ENCODE results near the gene TMCC1.
"Not testable (repeated sequence)": the region's sequence is repeated elsewhere in the genome, so short reads cannot be mapped to it uniquely, and the experiment has no call there.

Gene TMCC1

DNA sequence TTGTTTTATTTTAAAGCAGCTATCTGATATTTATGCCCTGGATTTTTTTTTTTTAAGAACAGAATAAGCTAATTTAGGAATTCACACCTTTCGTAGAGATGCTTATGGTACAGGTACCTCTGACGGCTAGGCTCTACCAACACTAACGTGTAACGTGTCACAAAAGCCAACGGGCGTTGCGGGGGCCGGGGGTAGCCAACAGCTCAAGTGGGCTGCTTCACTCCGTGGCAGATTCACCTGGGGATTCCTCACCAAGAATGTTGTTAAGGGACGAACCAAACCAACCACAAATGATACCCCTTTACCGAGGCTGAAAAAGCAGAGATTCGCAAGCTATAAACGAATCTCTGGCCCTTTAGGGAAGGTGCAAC, 1.0 kb downstream of the TMCC1 start:
- peak overlapping the region; percentile 98 for H3K4me3 ChIP-seq (ENCODE audit: low read length)
- H3K36me3 ChIP-seq (ENCODE audit: control insufficient read depth, insufficient read depth, low read length, severe bottlenecking): no peaks in the 10 kb centered on the region
- H3K9me3 ChIP-seq (ENCODE audit: control insufficient read depth, low read length): no peaks in the 10 kb centered on the region
- DNase-seq (ENCODE audit: low read depth): no peak
- peaks cover 46% of the 10 kb centered on the region for H3K4me1 ChIP-seq (ENCODE audit: control insufficient read depth, insufficient read depth, low read length)
- no peaks in the 10 kb centered on the region for H3K27me3 ChIP-seq (replicated peaks; ENCODE audit: control insufficient read depth, insufficient read depth, low read length)
- peak overlapping the region; percentile 99 for H3K9ac ChIP-seq (ENCODE audit: low read length)

DNA sequence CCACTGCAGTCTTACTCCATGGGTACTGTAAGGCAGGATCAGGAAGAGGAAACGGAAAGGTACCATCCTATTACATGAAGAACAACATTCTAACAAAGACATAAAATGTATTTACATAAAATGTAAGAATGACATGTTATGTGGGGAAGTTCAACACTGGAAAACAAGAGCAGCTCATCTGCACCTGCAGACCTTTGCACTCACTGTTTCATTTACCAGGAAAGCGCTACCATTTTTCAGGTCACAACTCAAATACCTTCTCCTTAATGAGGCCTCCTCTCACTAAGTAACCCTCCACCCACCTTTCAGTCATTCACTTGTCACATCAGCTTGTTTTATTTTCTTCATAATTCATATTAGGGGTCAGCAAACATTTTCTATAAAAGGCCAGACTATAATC, 2.6 kb downstream of the TMCC1 start:
- Histone ChIP-seq H3K4me3 (ENCODE audit: low read length) (peak overlapping the region; percentile 98), H3K4me1 (ENCODE audit: control insufficient read depth, insufficient read depth, low read length) (peaks cover 46% of the 10 kb centered on the region), H3K27me3 (replicated peaks; ENCODE audit: control insufficient read depth, insufficient read depth, low read length) (no peaks in the 10 kb centered on the region), H3K9ac (ENCODE audit: low read length) (no peak overlapping the region), H3K36me3 (ENCODE audit: control insufficient read depth, insufficient read depth, low read length, severe bottlenecking) (no peaks in the 10 kb centered on the region), H3K9me3 (ENCODE audit: control insufficient read depth, low read length) (no peaks in the 10 kb centered on the region)
- no peak for DNase-seq (ENCODE audit: low read depth)

DNA sequence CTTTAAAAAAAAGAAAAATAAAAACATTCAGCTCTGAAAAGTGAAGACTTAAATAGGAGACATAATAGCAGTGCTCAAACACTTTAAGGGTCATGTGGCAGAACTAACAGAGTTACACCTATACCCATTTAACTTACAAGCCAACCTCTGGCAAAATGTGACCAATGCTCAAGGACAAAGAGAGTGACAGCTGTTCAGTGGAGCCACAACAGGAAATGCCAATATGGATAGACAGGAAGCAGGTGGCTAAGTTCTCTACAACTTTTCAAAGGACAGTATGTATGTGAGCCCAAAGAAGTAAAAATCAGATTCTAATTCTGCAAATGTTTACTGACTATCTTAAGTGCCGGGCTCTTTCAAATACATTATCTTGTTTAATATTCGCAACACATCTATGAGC, 3.4 kb downstream of the TMCC1 start:
- Histone ChIP-seq H3K9ac (ENCODE audit: low read length) (no peak overlapping the region), H3K4me3 (ENCODE audit: low read length) (no peak overlapping the region), H3K27me3 (replicated peaks; ENCODE audit: control insufficient read depth, insufficient read depth, low read length) (no peaks in the 10 kb centered on the region), H3K9me3 (ENCODE audit: control insufficient read depth, low read length) (no peaks in the 10 kb centered on the region), H3K4me1 (ENCODE audit: control insufficient read depth, insufficient read depth, low read length) (peaks cover 46% of the 10 kb centered on the region), H3K36me3 (ENCODE audit: control insufficient read depth, insufficient read depth, low read length, severe bottlenecking) (no peaks in the 10 kb centered on the region)
- no peak for DNase-seq (ENCODE audit: low read depth)

DNA sequence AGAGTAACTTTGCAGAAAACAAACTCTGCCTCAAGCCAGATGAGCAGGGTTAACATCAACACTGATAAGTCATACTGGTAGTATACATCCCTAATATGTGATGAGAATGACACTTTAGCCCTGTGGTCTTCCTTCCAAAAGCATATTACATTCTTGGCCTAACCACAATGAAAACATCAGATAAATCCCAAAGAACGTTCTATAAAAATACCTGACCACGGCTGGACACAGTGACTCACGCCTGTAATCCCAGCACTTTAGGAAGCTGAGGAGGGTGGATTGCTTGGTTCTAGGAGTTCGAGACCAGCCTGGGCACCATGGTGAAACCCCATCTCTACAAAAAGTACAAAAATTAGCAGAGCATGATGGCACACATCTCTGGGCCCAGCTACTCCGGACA, 4.7 kb downstream of the TMCC1 start:
- H3K27me3 ChIP-seq (replicated peaks; ENCODE audit: control insufficient read depth, insufficient read depth, low read length): no peaks in the 10 kb centered on the region
- no peaks in the 10 kb centered on the region for H3K36me3 ChIP-seq (ENCODE audit: control insufficient read depth, insufficient read depth, low read length, severe bottlenecking)
- H3K4me3 ChIP-seq (ENCODE audit: low read length): no peak overlapping the region
- DNase-seq (ENCODE audit: low read depth): peak; percentile 77
- H3K9ac ChIP-seq (ENCODE audit: low read length): no peak overlapping the region
- H3K9me3 ChIP-seq (ENCODE audit: control insufficient read depth, low read length): no peaks in the 10 kb centered on the region
- H3K4me1 ChIP-seq (ENCODE audit: control insufficient read depth, insufficient read depth, low read length): peaks cover 38% of the 10 kb centered on the region

DNA sequence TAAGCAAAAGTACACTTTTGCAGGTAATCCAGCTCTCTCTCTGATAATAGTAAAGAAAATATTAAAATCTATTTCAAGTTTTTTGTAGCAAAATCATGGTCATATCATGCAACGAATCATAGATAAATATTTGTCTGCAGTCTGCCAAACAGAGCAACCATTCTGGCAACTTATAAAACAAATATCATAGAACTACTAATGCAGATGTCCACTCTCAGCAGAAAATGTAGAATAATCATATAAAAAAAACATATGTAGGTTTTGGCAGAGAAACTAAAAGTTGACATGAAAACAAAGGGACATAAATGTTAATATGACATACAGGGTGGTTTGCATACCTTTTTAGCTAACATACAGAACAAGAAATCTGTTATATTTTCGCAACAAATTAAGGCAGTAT, 12.2 kb downstream of the TMCC1 start:
- no peak overlapping the region for H3K4me3 ChIP-seq (ENCODE audit: low read length)
- H3K4me1 ChIP-seq (ENCODE audit: control insufficient read depth, insufficient read depth, low read length): peaks cover 13% of the 10 kb centered on the region
- H3K9me3 ChIP-seq (ENCODE audit: control insufficient read depth, low read length): no peaks in the 10 kb centered on the region
- H3K27me3 ChIP-seq (replicated peaks; ENCODE audit: control insufficient read depth, insufficient read depth, low read length): no peaks in the 10 kb centered on the region
- peaks cover 29% of the 10 kb centered on the region for H3K36me3 ChIP-seq (ENCODE audit: control insufficient read depth, insufficient read depth, low read length, severe bottlenecking)
- H3K9ac ChIP-seq (ENCODE audit: low read length): no peak overlapping the region
- DNase-seq (ENCODE audit: low read depth): no peak

DNA sequence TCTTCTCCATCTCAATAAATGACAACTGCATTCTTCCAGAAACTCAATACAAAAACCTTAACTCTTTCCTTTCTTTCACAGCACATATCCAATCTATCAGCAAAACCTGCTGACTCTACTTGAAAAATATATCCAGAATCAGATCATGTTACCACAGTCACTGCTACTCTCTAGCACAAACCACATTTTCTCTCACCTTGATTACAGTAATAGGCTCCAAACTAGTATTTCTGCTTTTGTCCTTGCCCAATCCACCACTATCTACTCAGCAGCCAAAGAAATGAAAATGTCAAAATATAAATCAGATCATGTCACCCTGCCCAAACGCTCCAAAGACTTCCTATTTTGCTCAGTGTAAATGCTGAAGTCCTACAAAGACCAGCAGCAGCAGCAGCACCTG, 15.2 kb downstream of the TMCC1 start:
- H3K9ac ChIP-seq (ENCODE audit: low read length): no peak overlapping the region
- peaks cover 42% of the 10 kb centered on the region for H3K36me3 ChIP-seq (ENCODE audit: control insufficient read depth, insufficient read depth, low read length, severe bottlenecking)
- H3K9me3 ChIP-seq (ENCODE audit: control insufficient read depth, low read length): no peaks in the 10 kb centered on the region
- no peak for DNase-seq (ENCODE audit: low read depth)
- no peak overlapping the region for H3K4me3 ChIP-seq (ENCODE audit: low read length)
- peaks cover 13% of the 10 kb centered on the region for H3K4me1 ChIP-seq (ENCODE audit: control insufficient read depth, insufficient read depth, low read length)
- no peaks in the 10 kb centered on the region for H3K27me3 ChIP-seq (replicated peaks; ENCODE audit: control insufficient read depth, insufficient read depth, low read length)

DNA sequence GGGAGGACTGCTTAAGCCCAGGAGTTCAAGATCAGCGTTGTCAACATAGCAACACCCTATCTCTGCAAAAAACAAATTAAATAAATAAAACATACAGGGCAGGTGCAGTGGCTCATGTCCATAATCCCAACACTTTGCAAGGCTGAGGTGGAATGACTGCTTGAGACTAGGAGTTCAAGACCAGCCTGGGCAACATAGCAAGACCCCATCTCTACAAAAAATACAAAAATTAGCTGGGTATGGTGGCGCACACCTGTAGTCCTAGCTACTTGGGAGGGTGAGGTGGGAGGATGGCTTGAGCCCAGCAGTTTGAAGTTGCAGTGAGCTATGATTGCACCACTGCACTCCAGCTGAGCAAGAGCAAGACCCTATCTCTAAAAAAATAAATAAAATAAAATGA, 19.0 kb downstream of the TMCC1 start:
- H3K4me3 ChIP-seq (ENCODE audit: low read length); H3K9me3 ChIP-seq (ENCODE audit: control insufficient read depth, low read length); DNase-seq (ENCODE audit: low read depth); H3K9ac ChIP-seq (ENCODE audit: low read length); H3K27me3 ChIP-seq (replicated peaks; ENCODE audit: control insufficient read depth, insufficient read depth, low read length): not testable (repeated sequence)
- peaks cover 13% of the 10 kb centered on the region for H3K4me1 ChIP-seq (ENCODE audit: control insufficient read depth, insufficient read depth, low read length)
- peaks cover 31% of the 10 kb centered on the region for H3K36me3 ChIP-seq (ENCODE audit: control insufficient read depth, insufficient read depth, low read length, severe bottlenecking)

DNA sequence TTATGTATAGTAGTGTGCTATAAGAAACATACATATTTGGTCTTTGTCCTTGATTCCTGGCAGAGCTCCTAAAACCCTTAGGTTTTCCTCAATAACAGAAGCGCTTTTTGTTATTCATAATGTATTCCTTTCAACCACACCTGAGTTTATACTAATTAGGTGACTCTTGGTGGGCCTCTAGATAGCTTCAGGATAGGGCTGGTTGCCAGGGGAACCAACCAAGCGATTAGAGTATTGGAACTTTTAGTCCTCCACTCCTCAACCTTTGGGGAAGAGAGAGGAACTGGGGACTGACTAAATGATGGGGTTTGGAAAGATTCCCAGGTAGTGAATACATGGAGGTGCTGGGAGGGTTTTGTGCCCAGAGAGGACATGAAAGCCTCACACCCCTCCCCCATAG, 24.6 kb downstream of the TMCC1 start:
- Histone ChIP-seq H3K9me3 (ENCODE audit: control insufficient read depth, low read length) (no peaks in the 10 kb centered on the region), H3K9ac (ENCODE audit: low read length) (no peak overlapping the region), H3K4me1 (ENCODE audit: control insufficient read depth, insufficient read depth, low read length) (peaks cover 16% of the 10 kb centered on the region), H3K36me3 (ENCODE audit: control insufficient read depth, insufficient read depth, low read length, severe bottlenecking) (peaks cover 11% of the 10 kb centered on the region), H3K27me3 (replicated peaks; ENCODE audit: control insufficient read depth, insufficient read depth, low read length) (no peaks in the 10 kb centered on the region), H3K4me3 (ENCODE audit: low read length) (no peak overlapping the region)
- no peak for DNase-seq (ENCODE audit: low read depth)

DNA sequence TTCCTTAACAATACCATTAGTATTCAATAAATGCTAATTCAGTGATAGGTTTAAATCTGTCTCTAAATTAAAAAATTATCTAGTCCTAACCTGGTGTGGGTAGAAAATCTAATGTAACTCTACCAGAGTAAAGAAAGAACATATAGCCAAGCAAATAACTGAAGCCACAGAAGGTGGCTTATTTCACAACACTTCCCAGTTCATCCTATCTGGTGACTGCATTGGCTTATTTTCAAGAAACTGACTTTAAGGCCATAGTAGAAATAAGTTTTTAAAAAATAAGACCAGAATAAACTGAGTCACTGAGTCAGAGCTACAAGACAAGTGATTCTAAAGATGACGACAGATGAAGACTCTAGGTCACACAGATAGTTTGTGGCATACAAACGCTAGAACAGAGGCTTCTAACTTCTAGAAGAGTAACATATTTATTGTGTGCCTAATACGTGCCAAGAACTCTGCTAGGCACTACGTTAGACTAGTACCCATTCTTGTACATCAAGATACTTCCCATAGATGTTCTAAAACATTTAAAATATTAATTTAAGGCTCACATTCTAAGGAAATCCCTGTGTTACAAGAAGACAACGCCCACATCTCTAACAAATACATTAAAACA, 25.9 kb downstream of the TMCC1 start:
- H3K4me3 ChIP-seq (ENCODE audit: low read length): no peak overlapping the region
- H3K27me3 ChIP-seq (replicated peaks; ENCODE audit: control insufficient read depth, insufficient read depth, low read length): no peaks in the 10 kb centered on the region
- peaks cover 16% of the 10 kb centered on the region for H3K4me1 ChIP-seq (ENCODE audit: control insufficient read depth, insufficient read depth, low read length)
- H3K36me3 ChIP-seq (ENCODE audit: control insufficient read depth, insufficient read depth, low read length, severe bottlenecking): peaks cover 4% of the 10 kb centered on the region
- H3K9me3 ChIP-seq (ENCODE audit: control insufficient read depth, low read length): no peaks in the 10 kb centered on the region
- DNase-seq (ENCODE audit: low read depth): no peak
- H3K9ac ChIP-seq (ENCODE audit: low read length): no peak overlapping the region

DNA sequence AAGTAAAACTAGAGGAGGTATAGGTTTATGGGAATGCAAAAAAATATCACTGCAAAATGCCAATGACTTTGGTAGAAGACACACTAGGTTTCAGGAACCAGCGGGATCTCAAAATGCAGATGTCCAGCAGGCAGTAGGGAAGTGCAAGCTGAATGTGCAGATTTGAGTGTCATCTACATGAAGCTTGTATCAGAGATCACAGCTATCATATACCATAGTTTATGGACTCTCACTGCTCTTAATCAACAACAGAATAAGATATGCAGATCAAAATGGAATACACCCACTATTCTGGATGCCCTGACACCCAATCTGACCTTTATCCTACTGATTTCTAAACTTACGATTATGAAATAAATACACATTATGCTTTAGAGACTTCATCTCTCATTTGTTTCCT, 27.7 kb downstream of the TMCC1 start:
- Histone ChIP-seq H3K4me3 (ENCODE audit: low read length) (no peak overlapping the region), H3K36me3 (ENCODE audit: control insufficient read depth, insufficient read depth, low read length, severe bottlenecking) (peaks cover 4% of the 10 kb centered on the region), H3K4me1 (ENCODE audit: control insufficient read depth, insufficient read depth, low read length) (peaks cover 16% of the 10 kb centered on the region), H3K27me3 (replicated peaks; ENCODE audit: control insufficient read depth, insufficient read depth, low read length) (no peaks in the 10 kb centered on the region), H3K9me3 (ENCODE audit: control insufficient read depth, low read length) (no peaks in the 10 kb centered on the region), H3K9ac (ENCODE audit: low read length) (no peak overlapping the region)
- no peak for DNase-seq (ENCODE audit: low read depth)

DNA sequence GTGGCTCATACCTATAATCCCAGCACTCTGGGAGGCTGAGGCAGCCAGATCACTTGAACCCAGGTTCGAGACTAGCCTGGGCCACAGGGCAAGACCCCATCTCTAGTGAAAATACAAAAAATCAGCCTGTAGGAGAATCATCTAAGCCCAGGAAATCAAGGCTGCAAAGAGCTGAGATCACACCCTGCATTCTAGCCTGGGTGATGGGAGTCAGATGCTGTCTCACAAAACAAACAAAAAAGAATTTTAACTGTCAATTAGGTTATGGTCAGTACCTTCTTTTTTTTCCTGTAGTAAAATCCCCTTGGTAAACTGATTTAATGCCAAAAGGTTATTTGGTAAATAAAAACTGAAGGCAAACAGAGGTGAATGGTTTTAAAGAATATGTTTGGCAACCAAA, 29.0 kb downstream of the TMCC1 start:
- Histone ChIP-seq H3K27me3 (replicated peaks; ENCODE audit: control insufficient read depth, insufficient read depth, low read length) (no peaks in the 10 kb centered on the region), H3K4me1 (ENCODE audit: control insufficient read depth, insufficient read depth, low read length) (peaks cover 16% of the 10 kb centered on the region), H3K36me3 (ENCODE audit: control insufficient read depth, insufficient read depth, low read length, severe bottlenecking) (peaks cover 3% of the 10 kb centered on the region), H3K9ac (ENCODE audit: low read length) (no peak overlapping the region), H3K9me3 (ENCODE audit: control insufficient read depth, low read length) (no peaks in the 10 kb centered on the region), H3K4me3 (ENCODE audit: low read length) (no peak overlapping the region)
- DNase-seq (ENCODE audit: low read depth): no peak

DNA sequence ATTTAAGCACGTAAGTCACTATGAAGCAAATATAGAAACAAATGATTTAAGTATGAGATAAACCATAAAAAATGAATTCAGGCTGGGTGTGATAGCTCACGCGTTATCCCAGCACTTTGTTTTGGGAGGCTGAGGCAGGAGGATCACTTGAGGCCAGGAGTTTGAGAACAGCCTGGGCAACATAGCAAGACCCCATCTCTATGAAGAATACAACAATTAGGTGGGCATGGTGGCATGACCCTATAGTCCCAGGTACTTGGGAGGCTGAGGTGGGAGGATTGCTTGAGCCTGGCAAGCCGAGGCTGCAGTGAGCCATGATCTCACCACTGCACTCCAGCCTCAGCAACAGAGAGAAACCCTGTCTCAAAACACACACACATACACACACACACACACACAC, 34.2 kb downstream of the TMCC1 start:
- H3K36me3 ChIP-seq (ENCODE audit: control insufficient read depth, insufficient read depth, low read length, severe bottlenecking): no peaks in the 10 kb centered on the region
- DNase-seq (ENCODE audit: low read depth): no peak
- H3K4me1 ChIP-seq (ENCODE audit: control insufficient read depth, insufficient read depth, low read length): peaks cover 24% of the 10 kb centered on the region
- H3K9ac ChIP-seq (ENCODE audit: low read length): no peak overlapping the region
- no peak overlapping the region for H3K4me3 ChIP-seq (ENCODE audit: low read length)
- no peaks in the 10 kb centered on the region for H3K27me3 ChIP-seq (replicated peaks; ENCODE audit: control insufficient read depth, insufficient read depth, low read length)
- no peaks in the 10 kb centered on the region for H3K9me3 ChIP-seq (ENCODE audit: control insufficient read depth, low read length)

Measured in adipocyte (in vitro differentiated cells).